GM03348 (cell line): Measurements from ENCODE around the gene ANKK1.

Experiments
- DNase-seq: peaks from one replicate; pipeline ENCODE4 v3.0.0; 2012; ENCODE audit warnings: low spot score

ANKK1 gene

GRCh38 chr11:113377681-113378412, 9.7 kb upstream of the ANKK1 start:
- DNase-seq: no peak

- no peak for DNase-seq
Measured at GRCh38 chr11:113378692-113379091, 8.9 kb upstream of the ANKK1 start.

DNA sequence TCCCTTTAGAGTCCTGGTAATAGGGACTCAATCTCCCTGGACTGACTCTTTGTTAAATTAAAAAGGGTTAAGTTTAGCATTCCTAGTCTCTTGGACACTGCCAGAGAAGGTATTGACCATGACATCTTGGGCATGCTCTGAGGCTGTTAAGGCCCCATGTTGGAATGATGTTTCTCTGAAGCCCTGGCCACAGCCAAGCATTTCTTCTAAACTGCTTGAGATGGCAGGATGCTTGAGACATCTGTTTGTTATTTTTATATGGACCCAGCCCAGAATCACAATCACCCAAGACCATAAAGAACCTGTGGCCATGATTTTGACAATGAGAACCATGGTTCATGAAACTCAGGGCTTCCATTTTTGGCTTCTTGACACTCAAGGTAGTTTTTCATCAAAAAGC, 5.5 kb upstream of the ANKK1 start:
- no peak for DNase-seq

- DNase-seq: peak; percentile 80
Measured at GRCh38 chr11:113384551-113384950, 3.0 kb upstream of the ANKK1 start.

DNA sequence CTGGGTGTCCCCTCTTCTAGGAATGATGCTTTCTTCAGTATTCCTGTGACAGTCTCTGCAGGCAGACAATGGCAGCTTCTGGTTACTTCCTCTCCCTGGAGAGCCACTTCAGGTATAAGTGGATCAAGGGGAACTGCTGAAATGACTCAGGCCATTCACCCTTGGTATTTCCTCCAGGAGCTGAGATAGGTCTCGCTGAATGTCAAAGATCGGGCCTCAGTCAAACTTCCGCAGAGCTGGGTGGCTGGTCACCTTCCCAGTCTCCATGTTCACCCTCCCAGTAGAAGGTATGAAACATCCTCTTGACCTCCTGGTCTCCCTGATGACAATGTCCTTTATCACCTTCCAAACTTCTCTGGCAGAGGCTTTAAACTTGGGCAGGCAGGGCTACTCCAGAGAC, 1.8 kb upstream of the ANKK1 start:
- no peak for DNase-seq

- no peak for DNase-seq
Measured at GRCh38 chr11:113386866-113387265, 713 bp upstream of the ANKK1 start.

DNA sequence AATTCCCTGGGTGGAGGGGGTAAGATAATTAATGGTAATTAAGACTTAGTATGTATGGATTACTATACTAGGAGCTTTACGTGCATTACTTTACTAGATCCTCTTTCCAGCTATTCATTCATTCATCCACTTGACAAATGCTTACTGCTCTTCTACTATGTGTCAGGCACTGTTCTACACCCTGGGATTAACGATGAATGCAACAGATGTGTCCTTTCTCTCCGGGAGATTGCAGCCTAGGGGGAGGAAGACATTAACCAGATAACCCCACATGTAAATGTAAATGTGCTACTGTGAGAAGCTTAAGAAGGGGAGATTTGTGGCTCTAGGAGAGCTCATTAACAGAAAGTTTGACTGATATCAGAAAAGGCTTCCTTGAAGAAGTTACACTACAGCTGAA, 1.7 kb downstream of the ANKK1 start:
- DNase-seq: no peak

GRCh38 chr11:113392236-113392921, 4.8 kb downstream of the ANKK1 start:
- no peak for DNase-seq

DNA sequence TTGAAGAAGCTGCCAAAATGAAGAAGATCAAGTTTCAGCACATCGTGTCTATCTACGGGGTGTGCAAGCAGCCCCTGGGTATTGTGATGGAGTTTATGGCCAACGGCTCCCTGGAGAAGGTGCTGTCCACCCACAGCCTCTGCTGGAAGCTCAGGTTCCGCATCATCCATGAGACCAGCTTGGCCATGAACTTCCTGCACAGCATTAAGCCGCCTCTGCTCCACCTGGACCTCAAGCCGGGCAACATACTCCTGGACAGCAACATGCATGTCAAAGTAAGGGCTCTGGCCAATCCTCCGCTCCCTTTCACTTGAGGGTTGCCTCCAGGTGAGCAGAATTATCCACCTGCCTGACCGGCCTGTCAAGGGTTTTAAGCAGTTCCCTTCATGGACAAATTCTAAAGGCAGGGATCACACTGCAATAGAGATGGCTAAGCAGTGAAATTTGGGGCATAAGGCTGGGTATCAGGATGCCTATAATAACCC, 6.0 kb downstream of the ANKK1 start:
- DNase-seq: no peak

DNA sequence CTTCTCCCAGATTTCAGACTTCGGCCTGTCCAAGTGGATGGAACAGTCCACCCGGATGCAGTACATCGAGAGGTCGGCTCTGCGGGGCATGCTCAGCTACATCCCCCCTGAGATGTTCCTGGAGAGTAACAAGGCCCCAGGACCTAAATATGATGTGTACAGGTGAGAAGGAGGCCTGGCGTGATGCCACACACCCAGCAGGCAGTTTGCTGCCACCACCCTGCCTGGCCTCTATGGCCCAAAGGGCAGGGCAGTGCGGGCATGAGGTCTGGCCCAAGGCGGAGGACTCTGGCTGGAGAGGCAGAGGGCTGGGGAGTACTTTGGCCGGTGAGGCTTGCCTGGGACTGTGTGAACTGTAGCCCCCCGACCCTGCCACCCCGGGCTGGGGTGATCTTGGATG, 7.3 kb downstream of the ANKK1 start:
- DNase-seq: no peak

- no peak for DNase-seq
Measured at GRCh38 chr11:113395782-113396336, 8.3 kb downstream of the ANKK1 start.

GRCh38 chr11:113396690-113397089, 9.1 kb downstream of the ANKK1 start:
- DNase-seq: no peak

DNA sequence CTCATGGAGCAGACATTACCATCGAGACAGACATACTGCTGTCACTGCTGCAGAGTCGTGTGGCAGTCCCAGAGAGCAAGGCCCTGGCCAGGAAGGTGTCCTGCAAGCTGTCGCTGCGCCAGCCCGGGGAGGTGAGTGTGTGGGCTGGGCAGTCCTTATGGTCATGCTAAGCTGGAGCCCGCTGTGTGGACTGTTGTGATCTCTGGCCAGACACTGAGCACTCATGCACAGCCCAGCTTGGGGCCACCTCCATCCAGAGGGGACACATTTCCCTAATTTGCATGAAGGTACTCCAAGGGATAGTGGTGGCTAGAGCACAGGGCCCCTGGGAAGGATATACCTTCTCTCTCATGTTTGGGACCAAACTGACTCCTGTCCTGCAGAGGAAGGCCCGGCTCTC, 9.6 kb downstream of the ANKK1 start:
- no peak for DNase-seq

- DNase-seq: no peak
Measured at GRCh38 chr11:113397821-113398220, 10.2 kb downstream of the ANKK1 start.

GRCh38 chr11:113398669-113399430, 11.3 kb downstream of the ANKK1 start:
- DNase-seq: no peak

DNA sequence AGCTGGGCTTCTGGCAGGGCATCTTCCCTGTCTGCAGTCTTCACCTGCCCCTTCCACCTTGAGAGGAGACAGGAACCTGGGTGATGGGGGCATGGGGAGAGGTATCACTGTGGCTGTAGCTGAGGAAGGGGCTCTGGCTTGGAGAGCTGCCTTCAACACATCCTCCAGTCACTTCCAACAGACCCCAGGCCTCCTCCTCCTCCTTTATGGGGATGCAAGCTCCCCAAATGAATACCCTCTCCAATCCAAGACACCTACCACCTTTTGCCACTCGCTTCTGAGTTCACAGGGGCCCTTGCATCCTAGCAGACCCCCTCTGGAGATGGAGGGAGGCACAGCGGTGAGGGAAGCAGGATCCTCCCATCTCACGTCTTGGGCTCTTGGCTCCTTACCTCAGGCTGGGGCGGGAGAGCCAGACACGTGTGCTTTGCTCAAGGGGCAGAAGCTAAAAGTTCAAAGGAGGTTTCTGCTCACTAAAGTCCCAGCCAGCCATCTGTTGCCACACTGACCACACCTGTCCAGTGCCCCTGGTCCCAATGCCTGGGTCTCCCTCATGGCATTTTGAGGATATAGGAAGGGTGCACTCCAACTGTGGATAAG, 13.2 kb downstream of the ANKK1 start:
- DNase-seq: no peak

DNA sequence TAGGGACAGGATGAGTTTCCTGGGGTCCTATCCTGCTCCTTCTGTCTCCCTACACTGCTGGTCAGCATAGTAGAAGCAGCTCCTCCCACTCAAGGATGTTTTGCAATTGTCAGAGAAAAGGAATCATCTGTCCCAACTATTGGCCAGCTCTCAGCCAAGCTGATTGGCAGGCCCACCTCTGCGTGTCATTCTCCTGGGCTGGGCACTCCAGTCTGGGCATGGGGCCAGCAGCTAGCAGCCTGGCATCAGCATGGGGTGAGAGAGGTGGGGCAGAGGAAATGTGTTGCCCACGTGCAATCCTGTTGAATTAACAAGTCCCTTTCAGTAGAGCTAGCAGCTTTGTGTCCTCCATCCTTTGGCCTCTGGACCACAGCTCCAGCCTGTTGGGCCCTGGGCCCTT, 14.1 kb downstream of the ANKK1 start:
- DNase-seq: no peak

DNA sequence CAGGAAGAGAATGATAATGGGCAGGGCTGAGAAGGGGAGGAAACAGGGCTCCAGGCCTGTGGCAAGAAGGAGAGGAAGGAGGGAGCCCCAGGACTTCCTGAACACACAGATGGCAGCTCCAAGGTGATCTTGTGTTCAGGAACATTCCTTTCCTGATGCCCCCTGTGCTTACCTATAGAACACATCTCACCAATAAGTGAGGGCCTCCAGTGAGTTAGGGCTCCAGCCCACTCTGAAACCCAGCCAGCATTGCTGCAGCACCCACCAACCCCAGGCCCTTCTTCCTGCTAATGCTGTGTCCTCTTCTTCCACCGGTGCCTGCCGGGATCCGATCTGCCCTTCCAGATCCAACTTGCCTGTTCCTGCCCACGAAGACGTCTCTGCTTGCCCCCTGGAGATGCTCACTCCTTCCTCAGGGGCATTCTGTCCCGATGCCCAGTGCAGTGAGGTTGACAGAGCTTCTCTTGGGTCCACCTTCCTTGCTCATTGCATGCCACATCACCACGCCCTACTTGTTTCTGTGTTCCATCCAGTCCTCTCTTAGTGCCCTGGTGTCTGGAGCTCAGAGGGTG, 17.4 kb downstream of the ANKK1 start:
- DNase-seq: no peak

- no peak for DNase-seq
Measured at GRCh38 chr11:113405724-113406478, 18.3 kb downstream of the ANKK1 start.

DNA sequence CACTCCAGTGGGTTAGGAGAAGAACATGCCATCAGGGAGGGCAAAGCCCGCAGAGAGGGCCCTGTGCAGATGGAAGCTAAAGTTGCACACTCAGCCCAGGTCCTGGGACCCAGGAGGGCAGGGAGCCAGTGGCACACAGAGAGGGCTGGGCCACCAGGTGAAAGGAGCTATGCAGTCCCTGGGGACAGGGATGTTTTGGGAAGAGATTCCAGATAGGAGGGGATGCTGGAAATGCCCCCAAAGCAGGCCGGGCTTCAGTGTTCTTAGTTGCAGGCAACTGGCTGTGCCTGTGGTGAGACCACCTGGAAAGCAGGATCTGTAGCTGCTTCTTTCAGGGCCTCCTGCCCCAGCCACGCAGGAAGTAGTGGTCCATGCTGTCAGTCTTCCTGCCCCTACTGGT, 19.6 kb downstream of the ANKK1 start:
- DNase-seq: no peak

GRCh38 chr11:113408206-113408605, 20.6 kb downstream of the ANKK1 start:
- DNase-seq: no peak
